Activated CD4-positive, alpha-beta T cell treated with anti-CD3 and anti-CD28 coated beads, Interleukin-2, amount 50 U/mL, for 16 hours (primary cell): ENCODE measurements around the gene MECR.

Experiments
- DNase-seq: peaks from one replicate; pipeline ENCODE4 v3.0.0-alpha.2; 2020

MECR gene

GRCh38 chr1:29255134-29255666 is 24.5 kb upstream of the MECR start:
- no peak for DNase-seq

- DNase-seq: no peak
These were observed 23.6 kb upstream of the MECR start for GRCh38 chr1:29254346-29254745.

- DNase-seq: no peak
These were observed 22.4 kb upstream of the MECR start for GRCh38 chr1:29253180-29253579.

GRCh38 chr1:29251164-29252124 is 20.7 kb upstream of the MECR start:
- no peak for DNase-seq

GRCh38 chr1:29249951-29250581 is 19.3 kb upstream of the MECR start:
- no peak for DNase-seq

- DNase-seq: no peak
These were observed 18.5 kb upstream of the MECR start for GRCh38 chr1:29249170-29249691.

- DNase-seq: no peak
These were observed 17.7 kb upstream of the MECR start for GRCh38 chr1:29248409-29248808.

- DNase-seq: no peak
These were observed 17.0 kb upstream of the MECR start for GRCh38 chr1:29247571-29248273.

- no peak for DNase-seq
These were observed 16.3 kb upstream of the MECR start for GRCh38 chr1:29247044-29247443.

- no peak for DNase-seq
These were observed 15.1 kb upstream of the MECR start for GRCh38 chr1:29245876-29246275.

- DNase-seq: no peak
These were observed 14.5 kb upstream of the MECR start for GRCh38 chr1:29245261-29245660.

- DNase-seq: no peak
These were observed 13.1 kb upstream of the MECR start for GRCh38 chr1:29243871-29244200.

GRCh38 chr1:29243023-29243870 is 12.5 kb upstream of the MECR start:
- DNase-seq: no peak

GRCh38 chr1:29240986-29241385 is 10.3 kb upstream of the MECR start:
- no peak for DNase-seq

- no peak for DNase-seq
These were observed 9.7 kb upstream of the MECR start for GRCh38 chr1:29240400-29240837.

GRCh38 chr1:29239142-29239541 is 8.4 kb upstream of the MECR start:
- DNase-seq: no peak

- DNase-seq: no peak
These were observed 7.9 kb upstream of the MECR start for GRCh38 chr1:29238620-29239002.

GRCh38 chr1:29237852-29238619 is 7.3 kb upstream of the MECR start:
- no peak for DNase-seq

- DNase-seq: no peak
These were observed 6.5 kb upstream of the MECR start for GRCh38 chr1:29237129-29237821.

GRCh38 chr1:29236712-29237128 is 6.0 kb upstream of the MECR start:
- no peak for DNase-seq
